MM.1S (cell line): Measurements from ENCODE around the gene SETD1A.

Experiments
- DNase-seq: peaks from one replicate; pipeline ENCODE4 v3.0.0-alpha.2; 2015
- H2AFZ ChIP-seq: fragments of 300-600 bp; sonication (generic); 2 replicates; pipeline ENCODE4 v1.6.0; 2016; ENCODE audit warnings: antibody characterized with exemption, low read length
- H3F3A ChIP-seq: fragments of 300-600 bp; sonication (generic); 2 replicates; pipeline ENCODE4 v1.6.1; 2016; ENCODE audit warnings: mild to moderate bottlenecking, antibody characterized with exemption, low read length, moderate library complexity, mixed read lengths; ENCODE audit not compliant: insufficient read depth
- H3K27ac ChIP-seq: fragments of 300-600 bp; sonication (generic); 2 replicates; pipeline ENCODE4 v1.5.1; 2016; ENCODE audit warnings: mild to moderate bottlenecking, low read length
- H3K27me3 ChIP-seq: fragments of 300-600 bp; sonication (generic); replicated peaks from 2 replicates; pipeline ENCODE4 v1.6.0; 2016; ENCODE audit warnings: low read length; ENCODE audit not compliant: insufficient read depth
- H3K36me3 ChIP-seq: fragments of 300-600 bp; sonication (generic); replicated peaks from 2 replicates; pipeline ENCODE4 v1.6.1; 2016; ENCODE audit warnings: mild to moderate bottlenecking, low read length, mixed read lengths; ENCODE audit not compliant: insufficient read depth
- H3K4me1 ChIP-seq: fragments of 300-600 bp; sonication (generic); 2 replicates; pipeline ENCODE4 v1.6.1; 2016; ENCODE audit warnings: low read length, mixed read lengths
- H3K4me2 ChIP-seq: fragments of 300-600 bp; sonication (generic); 2 replicates; pipeline ENCODE4 v1.6.0; 2016; ENCODE audit warnings: low read depth, low read length
- H3K4me3 ChIP-seq: fragments of 300-600 bp; sonication (generic); 2 replicates; pipeline ENCODE4 v1.5.1; 2016; ENCODE audit warnings: low read length, mixed read lengths
- H3K79me2 ChIP-seq: fragments of 300-600 bp; sonication (generic); 2 replicates; pipeline ENCODE4 v1.6.1; 2016; ENCODE audit warnings: mixed run types, low read length, mixed read lengths
- H3K9ac ChIP-seq: fragments of 300-600 bp; sonication (generic); 2 replicates; pipeline ENCODE4 v1.6.1; 2016; ENCODE audit warnings: low read length, mixed read lengths
- H3K9me2 ChIP-seq: fragments of 300-600 bp; sonication (generic); replicated peaks from 2 replicates; pipeline ENCODE4 v1.6.1; 2016; ENCODE audit warnings: mild to moderate bottlenecking, low read length, mixed read lengths; ENCODE audit not compliant: insufficient read depth
- H3K9me3 ChIP-seq: fragments of 300-600 bp; sonication (generic); replicated peaks from 2 replicates; pipeline ENCODE4 v1.6.1; 2016; ENCODE audit warnings: mild to moderate bottlenecking, low read length, mixed read lengths; ENCODE audit not compliant: insufficient read depth
- H4K20me1 ChIP-seq: fragments of 300-600 bp; sonication (generic); 2 replicates; pipeline ENCODE4 v1.6.1; 2016; ENCODE audit warnings: mild to moderate bottlenecking, low read length, moderate library complexity, mixed read lengths; ENCODE audit not compliant: insufficient read depth
- CTCF ChIP-seq: fragments of 300-600 bp; sonication (generic); IDR thresholded peaks from 2 replicates; pipeline ENCODE4 v1.5.1; 2016; ENCODE audit warnings: antibody characterized with exemption, low read length, mixed read lengths
- EZH2 ChIP-seq: fragments of 300-600 bp; sonication (generic); optimal IDR thresholded peaks from 2 replicates; pipeline ENCODE3; 2017; ENCODE audit warnings: low read depth, mild to moderate bottlenecking, antibody characterized with exemption, low read length, mixed read lengths
- EZH2phosphoT487 ChIP-seq: fragments of 300-600 bp; sonication (generic); IDR thresholded peaks from 2 replicates; pipeline ENCODE4 v1.6.1; 2018; ENCODE audit warnings: antibody characterized with exemption, low read length

The SETD1A gene

GRCh38 chr16:30964574-30965226, 7.1 kb downstream of the SETD1A start:
- no peak overlapping the region for H3K27ac ChIP-seq
- no peaks in the 10 kb centered on the region for H3K9me3 ChIP-seq
- H2AFZ ChIP-seq = no peak overlapping the region
- peaks cover 15% of the 10 kb centered on the region for H3K79me2 ChIP-seq
- H3K27me3 ChIP-seq = no peaks in the 10 kb centered on the region
- H3K4me2 ChIP-seq = no peak overlapping the region
- no peaks in the 10 kb centered on the region for H3F3A ChIP-seq
- no peak for TF ChIP-seq EZH2phosphoT487
- no peak for TF ChIP-seq CTCF
- no peak for TF ChIP-seq EZH2
- H3K36me3 ChIP-seq = peaks cover 12% of the 10 kb centered on the region
- H3K9me2 ChIP-seq = no peaks in the 10 kb centered on the region
- no peaks in the 10 kb centered on the region; the same call in 1 of the 2 replicates for H4K20me1 ChIP-seq
- no peak overlapping the region for H3K4me3 ChIP-seq
- no peaks in the 10 kb centered on the region for H3K4me1 ChIP-seq
- no peak overlapping the region for H3K9ac ChIP-seq
- DNase-seq = no peak

- Histone ChIP-seq H3K27me3 (no peaks in the 10 kb centered on the region), H3K4me2 (no peak overlapping the region), H3K79me2 (peaks cover 8% of the 10 kb centered on the region), H3K36me3 (peaks cover 8% of the 10 kb centered on the region), H3K9ac (no peak overlapping the region), H3K9me2 (no peaks in the 10 kb centered on the region), H3K4me1 (no peaks in the 10 kb centered on the region), H3K27ac (no peak overlapping the region), H3K4me3 (no peak overlapping the region), H3F3A (no peaks in the 10 kb centered on the region), H3K9me3 (no peaks in the 10 kb centered on the region), H2AFZ (no peak overlapping the region), H4K20me1 (no peaks in the 10 kb centered on the region)
- no peak for TF ChIP-seq CTCF
- TF ChIP-seq EZH2phosphoT487 = no peak
- TF ChIP-seq EZH2 = no peak
- DNase-seq = no peak
These were observed 7.9 kb downstream of the SETD1A start for GRCh38 chr16:30965436-30965835.

- H4K20me1 ChIP-seq = no peaks in the 10 kb centered on the region
- H3K9ac ChIP-seq = no peak overlapping the region
- DNase-seq = no peak
These were observed 8.6 kb downstream of the SETD1A start for GRCh38 chr16:30966033-30966619.

More at GRCh38 chr16:30966033-30966619, 8.6 kb downstream of the SETD1A start:
- Histone ChIP-seq H3K4me3 (no peak overlapping the region), H3K36me3 (peaks cover 6% of the 10 kb centered on the region), H3F3A (no peaks in the 10 kb centered on the region), H3K9me3 (no peaks in the 10 kb centered on the region), H3K79me2 (peaks cover 4% of the 10 kb centered on the region), H3K4me2 (no peak overlapping the region), H3K9me2 (no peaks in the 10 kb centered on the region), H3K27me3 (no peaks in the 10 kb centered on the region), H2AFZ (no peak overlapping the region), H3K4me1 (no peaks in the 10 kb centered on the region), H3K27ac (no peak overlapping the region)
- TF ChIP-seq EZH2 (no peak), CTCF (no peak), EZH2phosphoT487 (no peak)
